SK-N-MC (cell line): Measurements from ENCODE around the gene MME.
"Not testable (repeated sequence)": the region's sequence is repeated elsewhere in the genome, so short reads cannot be mapped to it uniquely, and the experiment has no call there.

Experiments
- DNase-seq: peaks from one replicate; pipeline ENCODE4 v3.0.0-alpha.2; 2011; ENCODE audit warnings: low read depth, low spot score
- H3K27ac ChIP-seq: fragments of 200-600 bp; sonication (generic); 2 replicates; pipeline ENCODE4 v1.5.1; 2016; ENCODE audit warnings: mixed run types
- H3K36me3 ChIP-seq: fragments of 200-600 bp; sonication (generic); 2 replicates; pipeline ENCODE4 v1.6.1; 2017; ENCODE audit warnings: antibody characterized with exemption, low read length, mixed read lengths; ENCODE audit not compliant: insufficient read depth
- H3K4me3 ChIP-seq: fragments of 200-600 bp; sonication (generic); 2 replicates; pipeline ENCODE4 v1.5.1; 2016
- H3K9ac ChIP-seq: fragments of 200-600 bp; sonication (generic); 2 replicates; pipeline ENCODE4 v1.8.0; 2017; ENCODE audit warnings: mixed run types, mixed read lengths; ENCODE audit not compliant: insufficient read length
- H3K9me3 ChIP-seq: fragments of 200-600 bp; sonication (generic); 2 replicates; pipeline ENCODE4 v1.6.1; 2017; ENCODE audit warnings: low read depth, mild to moderate bottlenecking, antibody characterized with exemption, low read length, moderate library complexity, mixed read lengths
- EZH2 ChIP-seq: fragments of 200-600 bp; sonication (generic); IDR thresholded peaks from one replicate; pipeline ENCODE4 v1.6.1; 2017; ENCODE audit warnings: antibody characterized with exemption
- FOXP2 ChIP-seq: optimal IDR thresholded peaks from 2 replicates; pipeline ENCODE3; 2011; ENCODE audit warnings: mild to moderate bottlenecking, moderate library complexity; ENCODE audit not compliant: insufficient read depth; ENCODE audit errors: extremely low read length, control extremely low read depth
- POLR2AphosphoS5 ChIP-seq: IDR thresholded peaks from 2 replicates; pipeline ENCODE4 v1.6.1; 2012; ENCODE audit warnings: mild to moderate bottlenecking, low read depth, low read length, borderline replicate concordance

The MME gene

DNA sequence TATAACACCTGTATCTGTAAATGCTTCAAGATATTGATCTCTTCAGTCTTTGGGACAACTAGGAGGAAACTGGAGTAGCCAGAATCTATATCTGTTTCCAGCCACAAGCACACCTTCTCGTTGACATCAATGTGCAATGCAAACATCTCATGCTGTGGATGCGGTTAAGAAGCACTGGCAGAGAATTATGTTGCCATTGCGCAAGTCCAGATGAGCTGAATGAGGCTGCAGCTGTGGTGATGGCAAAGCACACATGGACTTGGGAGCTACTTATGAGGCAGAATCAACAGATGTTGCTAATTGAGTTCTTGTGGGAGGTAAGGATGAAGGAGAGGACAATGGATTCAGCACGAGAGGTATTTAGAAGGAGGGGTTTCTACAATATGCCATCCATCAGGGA is 122.5 kb downstream of the MME start:
- H3K9ac ChIP-seq: no peak overlapping the region
- H3K27ac ChIP-seq: no peak overlapping the region
- H3K36me3 ChIP-seq: no peaks in the 10 kb centered on the region
- no peaks in the 10 kb centered on the region for H3K9me3 ChIP-seq
- no peak overlapping the region for H3K4me3 ChIP-seq
- peak; percentile 56 for DNase-seq
- peak; percentile 90 for TF ChIP-seq FOXP2
- no peak for TF ChIP-seq POLR2AphosphoS5

DNA sequence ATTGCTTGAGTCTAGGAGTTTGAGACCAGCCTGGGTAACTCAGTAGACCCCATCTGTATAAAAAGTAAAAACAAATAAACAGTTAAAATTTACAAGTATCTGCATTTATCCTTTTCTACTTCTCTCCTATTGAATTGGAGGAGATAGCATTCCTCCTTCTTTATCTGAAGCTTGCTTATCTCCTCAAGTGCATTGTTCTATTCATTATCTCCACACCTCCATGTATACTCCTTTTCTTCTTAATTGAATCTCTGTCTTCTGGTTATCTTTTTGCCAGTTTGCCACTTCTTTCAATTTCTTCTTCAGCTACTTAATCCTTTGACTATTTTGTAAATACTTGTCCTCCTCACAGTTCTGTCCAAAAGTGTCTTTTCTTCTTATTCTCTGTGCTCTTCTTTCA is 124.7 kb downstream of the MME start:
- TF ChIP-seq EZH2 (no peak), FOXP2 (no peak), POLR2AphosphoS5 (no peak)
- no peak overlapping the region for H3K27ac ChIP-seq
- H3K4me3 ChIP-seq: no peak overlapping the region
- H3K36me3 ChIP-seq: no peaks in the 10 kb centered on the region
- H3K9me3 ChIP-seq: no peaks in the 10 kb centered on the region
- no peak overlapping the region for H3K9ac ChIP-seq
- no peak for DNase-seq

DNA sequence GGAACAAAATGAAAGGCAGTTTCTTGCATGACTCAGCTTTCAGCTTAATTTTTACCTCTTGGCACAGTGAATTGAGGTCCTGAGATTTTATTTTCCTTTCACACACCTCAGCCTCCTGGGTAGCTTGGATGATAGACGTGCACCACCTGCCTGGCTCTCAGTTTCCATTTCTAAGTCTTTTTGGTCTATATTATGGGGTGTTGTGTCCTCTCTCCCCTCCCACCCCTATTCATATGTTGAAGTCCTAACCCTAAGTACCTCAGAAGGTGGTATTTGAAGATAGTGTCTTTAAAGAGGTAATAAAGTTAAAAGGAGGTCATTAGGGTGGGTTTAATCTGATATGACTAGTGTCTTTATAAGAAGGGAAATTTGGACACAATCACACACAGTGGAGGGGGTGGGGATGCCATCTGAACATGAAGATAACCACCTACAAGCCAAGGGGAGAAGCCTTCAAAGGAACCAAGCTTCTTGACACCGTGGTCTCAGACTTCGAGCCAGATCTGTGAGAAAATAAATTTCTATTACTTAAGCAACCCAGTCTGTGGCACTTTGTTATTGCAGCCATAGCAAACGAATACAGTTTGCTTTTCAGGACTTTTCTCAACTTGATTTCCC is 128.2 kb downstream of the MME start:
- TF ChIP-seq FOXP2 (no peak), POLR2AphosphoS5 (no peak), EZH2 (no peak)
- H3K9me3 ChIP-seq: no peaks in the 10 kb centered on the region
- H3K36me3 ChIP-seq: no peaks in the 10 kb centered on the region
- H3K27ac ChIP-seq: no peak overlapping the region
- no peak overlapping the region for H3K9ac ChIP-seq
- DNase-seq: no peak
- H3K4me3 ChIP-seq: no peak overlapping the region

DNA sequence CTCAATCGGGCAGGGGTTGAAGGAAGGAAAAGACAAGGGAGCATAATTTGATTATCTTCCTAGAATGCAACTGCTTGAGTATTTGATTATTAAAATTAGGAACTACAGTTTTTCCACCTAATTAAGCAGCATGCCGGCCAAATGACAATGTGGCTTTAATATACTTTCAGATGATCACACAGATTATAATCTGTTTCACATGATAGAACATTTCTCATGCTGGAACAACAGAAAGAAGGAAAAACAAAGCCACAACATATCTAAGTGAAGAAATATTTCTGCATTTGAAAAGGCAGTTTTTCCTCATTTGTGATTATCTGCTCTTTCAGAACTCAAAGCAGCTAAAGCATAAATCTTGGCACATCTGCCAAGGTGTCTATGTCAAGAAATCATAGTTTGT is 130.6 kb downstream of the MME start:
- TF ChIP-seq EZH2 (no peak), POLR2AphosphoS5 (no peak)
- H3K4me3 ChIP-seq: no peak overlapping the region
- H3K27ac ChIP-seq: no peak overlapping the region
- no peaks in the 10 kb centered on the region for H3K9me3 ChIP-seq
- no peak overlapping the region for H3K9ac ChIP-seq
- no peaks in the 10 kb centered on the region for H3K36me3 ChIP-seq
- no peak for DNase-seq

DNA sequence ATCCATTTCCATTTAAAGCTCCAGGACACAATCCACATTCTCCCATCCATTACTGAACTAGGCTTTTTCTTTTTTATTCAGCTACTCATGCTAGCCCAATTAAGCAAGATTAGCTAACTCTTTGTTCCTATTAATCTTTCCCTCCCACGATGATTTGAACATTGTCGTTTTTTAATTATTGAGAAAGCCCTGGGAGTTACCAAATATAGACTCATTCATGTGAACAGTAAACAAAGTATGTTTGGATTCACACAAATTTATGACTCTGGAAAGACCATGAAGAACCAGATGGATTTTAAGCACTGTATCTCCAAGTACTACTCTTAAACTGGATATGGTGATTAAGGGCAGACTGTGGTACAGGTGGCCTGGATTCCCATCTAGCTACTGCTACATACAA is 131.1 kb downstream of the MME start:
- DNase-seq: no peak
- Histone ChIP-seq H3K4me3 (no peak overlapping the region), H3K9me3 (no peaks in the 10 kb centered on the region), H3K27ac (no peak overlapping the region), H3K36me3 (no peaks in the 10 kb centered on the region), H3K9ac (no peak overlapping the region)
- no peak for TF ChIP-seq POLR2AphosphoS5

DNA sequence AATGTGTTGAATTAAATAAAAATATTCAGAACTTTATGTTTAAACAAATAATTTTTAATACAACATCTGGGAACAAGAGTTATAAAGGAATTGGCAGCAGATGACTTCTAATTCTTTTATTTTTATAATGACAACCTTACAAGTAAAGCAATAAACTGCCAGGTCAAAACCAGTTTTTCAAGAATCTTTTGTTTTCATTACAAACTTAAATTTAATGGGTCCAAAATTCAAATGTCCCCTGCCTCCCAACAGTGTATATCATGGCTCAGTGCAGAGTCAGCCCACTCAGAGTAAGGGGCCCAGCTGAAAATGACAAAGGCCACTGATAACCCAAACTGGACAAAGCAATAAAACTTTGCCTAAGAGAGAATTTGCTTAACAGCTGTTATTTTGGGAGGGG is 131.8 kb downstream of the MME start:
- no peak for DNase-seq
- no peak for TF ChIP-seq POLR2AphosphoS5
- TF ChIP-seq FOXP2: no peak
- no peak for TF ChIP-seq EZH2
- Histone ChIP-seq H3K36me3 (no peaks in the 10 kb centered on the region), H3K9me3 (no peaks in the 10 kb centered on the region), H3K4me3 (no peak overlapping the region), H3K27ac (no peak overlapping the region), H3K9ac (no peak overlapping the region)

DNA sequence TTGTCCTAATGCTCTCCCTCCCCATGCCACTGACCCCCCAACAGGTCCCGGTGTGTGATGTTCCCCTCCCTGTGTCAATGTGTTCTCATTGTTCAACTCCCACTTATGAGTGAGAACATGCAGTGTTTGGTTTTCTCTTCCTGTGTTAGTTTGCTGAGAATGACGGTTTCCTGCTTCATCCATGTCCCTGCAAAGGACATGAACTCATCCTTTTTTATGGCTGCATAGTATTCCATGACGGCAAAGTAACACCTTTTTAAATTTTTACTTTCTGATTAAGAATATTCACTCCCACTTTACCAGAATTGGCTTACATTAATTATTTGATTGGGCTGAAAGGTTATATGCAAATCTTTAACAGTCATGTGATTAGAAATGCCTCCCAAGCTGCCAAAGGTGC is 135.9 kb downstream of the MME start:
- H3K27ac ChIP-seq, H3K9me3 ChIP-seq, H3K9ac ChIP-seq, H3K36me3 ChIP-seq, H3K4me3 ChIP-seq, DNase-seq: not testable (repeated sequence)

DNA sequence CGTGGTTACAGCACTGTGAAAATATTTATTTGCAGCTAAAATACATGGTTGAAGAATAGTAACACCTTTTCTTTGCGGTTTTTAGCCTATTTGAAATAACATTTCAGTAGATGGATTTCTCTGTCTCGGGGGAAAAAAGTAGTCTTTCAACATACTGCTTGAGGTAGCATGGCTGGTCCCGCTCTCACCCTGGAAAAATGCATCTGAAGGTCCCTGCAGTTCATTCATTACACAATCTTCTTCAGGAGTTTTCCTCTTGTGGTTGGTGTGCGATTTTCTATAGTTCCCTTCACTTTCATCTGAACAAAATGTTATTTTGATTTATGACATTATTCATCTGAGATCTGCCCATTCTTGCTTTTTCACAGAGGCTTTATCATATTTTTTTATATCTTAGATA is 137.5 kb downstream of the MME start:
- Histone ChIP-seq H3K4me3 (no peak overlapping the region), H3K9me3 (no peaks in the 10 kb centered on the region), H3K27ac (no peak overlapping the region), H3K36me3 (no peaks in the 10 kb centered on the region), H3K9ac (no peak overlapping the region)
- TF ChIP-seq FOXP2: no peak
- TF ChIP-seq EZH2: no peak
- no peak for TF ChIP-seq POLR2AphosphoS5
- no peak for DNase-seq

DNA sequence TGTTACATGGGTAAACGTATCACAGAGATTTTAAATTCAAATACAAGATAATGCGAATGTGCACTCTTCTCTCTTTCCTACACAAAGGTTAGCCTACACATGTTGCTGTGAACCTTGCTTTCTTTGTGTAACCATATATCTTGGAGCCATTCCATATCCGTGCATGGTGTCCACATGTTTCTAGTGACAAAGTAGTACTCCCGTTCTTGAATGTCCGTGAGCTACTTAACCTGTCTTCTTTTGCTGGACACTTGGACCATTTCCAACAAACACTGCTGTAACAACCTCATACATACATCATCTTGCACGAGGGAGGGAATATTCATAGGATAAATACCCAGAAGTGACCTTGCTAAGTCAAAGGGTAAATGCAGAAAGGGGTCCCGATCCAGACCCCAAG is 138.3 kb downstream of the MME start:
- TF ChIP-seq EZH2: no peak
- TF ChIP-seq POLR2AphosphoS5: no peak
- no peak for TF ChIP-seq FOXP2
- Histone ChIP-seq H3K9ac (no peak overlapping the region), H3K36me3 (no peaks in the 10 kb centered on the region), H3K9me3 (no peaks in the 10 kb centered on the region), H3K4me3 (no peak overlapping the region), H3K27ac (no peak overlapping the region)
- no peak for DNase-seq
